OCI-LY1 (cell line): ENCODE data around the gene PAFAH2.

Experiments
- H2AFZ ChIP-seq: fragments of 200-600 bp; sonication (generic), shearing (Covaris generic); 2 replicates; pipeline ENCODE4 v1.6.0; 2014; ENCODE audit warnings: antibody characterized with exemption, mild to moderate bottlenecking, low read length
- H3F3A ChIP-seq: fragments of 200-600 bp; sonication (generic), shearing (Covaris generic); 2 replicates; pipeline ENCODE4 v1.6.0; 2014; ENCODE audit warnings: mild to moderate bottlenecking, antibody characterized with exemption, low read length, moderate library complexity; ENCODE audit not compliant: insufficient read depth
- H3K27ac ChIP-seq: fragments of 200-600 bp; sonication (generic); 2 replicates; pipeline ENCODE4 v1.5.1; 2014; ENCODE audit warnings: low read length, mixed run types, mild to moderate bottlenecking, low read depth; ENCODE audit not compliant: poor library complexity, severe bottlenecking
- H3K27me3 ChIP-seq: fragments of 200-600 bp; sonication (generic); 2 replicates; pipeline ENCODE4 v1.6.0; 2014; ENCODE audit warnings: antibody characterized with exemption, mild to moderate bottlenecking, low read length, moderate library complexity; ENCODE audit not compliant: insufficient read depth
- H3K36me3 ChIP-seq: fragments of 200-600 bp; sonication (generic); 2 replicates; pipeline ENCODE4 v1.6.1; 2014; ENCODE audit warnings: mild to moderate bottlenecking, antibody characterized with exemption, low read length, moderate library complexity, mixed read lengths; ENCODE audit not compliant: insufficient read depth
- H3K4me1 ChIP-seq: fragments of 200-600 bp; sonication (generic); 2 replicates; pipeline ENCODE4 v1.5.1; 2014; ENCODE audit warnings: mild to moderate bottlenecking, low read length, moderate library complexity; ENCODE audit not compliant: insufficient read depth, severe bottlenecking
- H3K4me2 ChIP-seq: fragments of 200-600 bp; sonication (generic), shearing (Covaris generic); 2 replicates; pipeline ENCODE4 v1.6.1; 2014; ENCODE audit warnings: low read length
- H3K4me3 ChIP-seq: fragments of 200-600 bp; sonication (generic); 2 replicates; pipeline ENCODE4 v1.5.1; 2014; ENCODE audit warnings: low read length, low read depth, mild to moderate bottlenecking, mixed read lengths; ENCODE audit not compliant: poor library complexity, severe bottlenecking
- H3K79me2 ChIP-seq: fragments of 200-600 bp; shearing (Covaris generic); 2 replicates; pipeline ENCODE4 v1.6.1; 2016; ENCODE audit warnings: mixed run types, low read length, mixed read lengths; ENCODE audit not compliant: insufficient read depth
- H3K9ac ChIP-seq: fragments of 200-600 bp; sonication (generic), shearing (Covaris generic); 2 replicates; pipeline ENCODE4 v1.6.1; 2014; ENCODE audit warnings: mild to moderate bottlenecking, low read length, mixed read lengths
- H3K9me2 ChIP-seq: fragments of 200-600 bp; sonication (generic), shearing (Covaris generic); 2 replicates; pipeline ENCODE4 v1.6.1; 2014; ENCODE audit warnings: low read depth, mild to moderate bottlenecking, low read length, mixed read lengths
- H3K9me3 ChIP-seq: fragments of 200-600 bp; shearing (Covaris generic); 2 replicates; pipeline ENCODE4 v1.6.1; 2014; ENCODE audit warnings: low read length, mixed read lengths
- H4K20me1 ChIP-seq: fragments of 200-600 bp; sonication (generic), shearing (Covaris generic); 2 replicates; pipeline ENCODE4 v1.6.0; 2016; ENCODE audit warnings: mild to moderate bottlenecking, low read length; ENCODE audit not compliant: insufficient read depth
- EZH2 ChIP-seq: fragments of 200-600 bp; sonication (generic), shearing (Covaris generic); IDR thresholded peaks from 2 replicates; pipeline ENCODE4 v1.8.0; 2017; ENCODE audit warnings: borderline replicate concordance, mixed run types, mild to moderate bottlenecking, antibody characterized with exemption, low read length, moderate library complexity, mixed read lengths
- TF ChIP-seq, protein P1 (sequence below): fragments of 200-600 bp; sonication (generic), shearing (Covaris generic); IDR thresholded peaks from 2 replicates; pipeline ENCODE4 v1.5.1; 2017; ENCODE audit warnings: mild to moderate bottlenecking, antibody characterized with exemption, low read length, moderate library complexity, mixed read lengths

PAFAH2 gene

GRCh38 chr1:26025060-26025459 lies 27.2 kb upstream of the PAFAH2 start:
- Histone ChIP-seq H3K9ac (no peak overlapping the region), H2AFZ (no peak overlapping the region), H3K4me3 (no peak overlapping the region), H4K20me1 (no peaks in the 10 kb centered on the region), H3K9me3 (no peaks in the 10 kb centered on the region), H3K27ac (no peak overlapping the region), H3K36me3 (no peaks in the 10 kb centered on the region), H3F3A (no peaks in the 10 kb centered on the region), H3K27me3 (0 out of 2 replicates have a peak, but pooled peaks cover 10% of the 10 kb centered on the region), H3K9me2 (no peaks in the 10 kb centered on the region), H3K4me2 (no peak overlapping the region), H3K79me2 (no peaks in the 10 kb centered on the region), H3K4me1 (no peaks in the 10 kb centered on the region)
- TF ChIP-seq EZH2, result no peak
- TF ChIP-seq, protein P1, sequence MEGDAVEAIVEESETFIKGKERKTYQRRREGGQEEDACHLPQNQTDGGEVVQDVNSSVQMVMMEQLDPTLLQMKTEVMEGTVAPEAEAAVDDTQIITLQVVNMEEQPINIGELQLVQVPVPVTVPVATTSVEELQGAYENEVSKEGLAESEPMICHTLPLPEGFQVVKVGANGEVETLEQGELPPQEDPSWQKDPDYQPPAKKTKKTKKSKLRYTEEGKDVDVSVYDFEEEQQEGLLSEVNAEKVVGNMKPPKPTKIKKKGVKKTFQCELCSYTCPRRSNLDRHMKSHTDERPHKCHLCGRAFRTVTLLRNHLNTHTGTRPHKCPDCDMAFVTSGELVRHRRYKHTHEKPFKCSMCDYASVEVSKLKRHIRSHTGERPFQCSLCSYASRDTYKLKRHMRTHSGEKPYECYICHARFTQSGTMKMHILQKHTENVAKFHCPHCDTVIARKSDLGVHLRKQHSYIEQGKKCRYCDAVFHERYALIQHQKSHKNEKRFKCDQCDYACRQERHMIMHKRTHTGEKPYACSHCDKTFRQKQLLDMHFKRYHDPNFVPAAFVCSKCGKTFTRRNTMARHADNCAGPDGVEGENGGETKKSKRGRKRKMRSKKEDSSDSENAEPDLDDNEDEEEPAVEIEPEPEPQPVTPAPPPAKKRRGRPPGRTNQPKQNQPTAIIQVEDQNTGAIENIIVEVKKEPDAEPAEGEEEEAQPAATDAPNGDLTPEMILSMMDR, result no peak

DNA sequence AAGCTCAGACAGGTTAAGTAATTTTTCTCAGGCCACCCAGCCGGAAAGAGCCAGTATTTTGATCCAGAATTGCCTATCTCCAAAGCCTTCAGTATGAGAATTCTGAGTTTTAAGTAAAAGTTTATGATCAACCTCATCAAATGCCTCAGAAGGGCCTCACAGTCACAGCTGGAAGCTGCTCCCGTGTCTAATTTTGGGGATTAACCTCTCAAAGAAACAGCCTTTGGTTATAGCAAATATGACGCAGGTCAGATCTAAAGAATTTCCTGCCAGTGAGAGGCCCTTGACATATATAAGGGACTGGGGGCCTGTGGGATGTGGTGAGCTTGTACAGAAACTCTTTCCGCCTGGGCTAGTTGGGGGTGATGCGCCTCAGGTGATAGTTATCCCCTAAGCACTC lies 26.0 kb upstream of the PAFAH2 start:
- Histone ChIP-seq H3K27ac (no peak overlapping the region), H3K9me2 (no peaks in the 10 kb centered on the region), H3K27me3 (0 out of 2 replicates have a peak, but pooled peaks cover 10% of the 10 kb centered on the region), H2AFZ (no peak overlapping the region), H3F3A (no peaks in the 10 kb centered on the region), H3K4me2 (no peak overlapping the region), H3K4me1 (no peaks in the 10 kb centered on the region), H3K9ac (no peak overlapping the region), H4K20me1 (no peaks in the 10 kb centered on the region), H3K79me2 (no peaks in the 10 kb centered on the region), H3K9me3 (no peaks in the 10 kb centered on the region), H3K36me3 (no peaks in the 10 kb centered on the region), H3K4me3 (no peak overlapping the region)
- TF ChIP-seq, protein P1, result no peak
- no peak for TF ChIP-seq EZH2

- no peak overlapping the region for H2AFZ ChIP-seq
- no peaks in the 10 kb centered on the region for H3F3A ChIP-seq
- no peaks in the 10 kb centered on the region for H3K4me1 ChIP-seq
- TF ChIP-seq, protein P1, result no peak
- TF ChIP-seq EZH2, result no peak
- no peak overlapping the region for H3K4me3 ChIP-seq
- no peaks in the 10 kb centered on the region for H3K36me3 ChIP-seq
- H3K9me2 ChIP-seq, result no peaks in the 10 kb centered on the region
- H3K9ac ChIP-seq, result no peak overlapping the region
- no peaks in the 10 kb centered on the region for H3K79me2 ChIP-seq
- H3K4me2 ChIP-seq, result no peak overlapping the region
- H4K20me1 ChIP-seq, result no peaks in the 10 kb centered on the region
- H3K27ac ChIP-seq, result no peak overlapping the region
- 0 out of 2 replicates have a peak, but pooled peaks cover 10% of the 10 kb centered on the region for H3K27me3 ChIP-seq
- H3K9me3 ChIP-seq, result no peaks in the 10 kb centered on the region
Measured at GRCh38 chr1:26023009-26023408, 25.1 kb upstream of the PAFAH2 start.
